ENCODE results near the gene PNRC1. TPM values are rescaled to one million over a fixed set of nuclear protein-coding genes. Genes with fewer than 3 reads are reported as not detected.

Gene PNRC1
- polyA plus RNA-seq, 1 of the 3 experiments (the other 2 are of a cell fraction), result 7.8 TPM

- peaks cover 62% of the 10 kb centered on the region for H4K20me1 ChIP-seq (ENCODE audit: insufficient read depth)
- H3F3A ChIP-seq (replicated peaks; ENCODE audit: insufficient read depth), result peaks cover 7% of the 10 kb centered on the region
- peaks cover 22 to 35% of the 10 kb centered on the region in 2 experiments for H3K36me3 ChIP-seq (replicated peaks in 1 of 2; ENCODE audit: control insufficient read depth in 1 of 2, insufficient read depth in 2 of 2, low read length in 1 of 2)
- TF ChIP-seq, protein P1, sequence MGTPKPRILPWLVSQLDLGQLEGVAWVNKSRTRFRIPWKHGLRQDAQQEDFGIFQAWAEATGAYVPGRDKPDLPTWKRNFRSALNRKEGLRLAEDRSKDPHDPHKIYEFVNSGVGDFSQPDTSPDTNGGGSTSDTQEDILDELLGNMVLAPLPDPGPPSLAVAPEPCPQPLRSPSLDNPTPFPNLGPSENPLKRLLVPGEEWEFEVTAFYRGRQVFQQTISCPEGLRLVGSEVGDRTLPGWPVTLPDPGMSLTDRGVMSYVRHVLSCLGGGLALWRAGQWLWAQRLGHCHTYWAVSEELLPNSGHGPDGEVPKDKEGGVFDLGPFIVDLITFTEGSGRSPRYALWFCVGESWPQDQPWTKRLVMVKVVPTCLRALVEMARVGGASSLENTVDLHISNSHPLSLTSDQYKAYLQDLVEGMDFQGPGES (IDR thresholded peaks at IDR 0.05; ENCODE audit: low read depth, low read length), result no peak
- TF ChIP-seq SIN3A (IDR thresholded peaks at IDR 0.05; ENCODE audit: borderline replicate concordance, low read depth, low read length), result no peak
- no peak for TF ChIP-seq FOXJ3 (CRISPR knock-in tag; IDR thresholded peaks at IDR 0.05)
- TF ChIP-seq EP300 (IDR thresholded peaks at IDR 0.05; ENCODE audit: borderline replicate concordance in 1 of 2, low read depth in 1 of 2, low read length in 1 of 2), result no peak
- no peak for DNase-seq
- H3K4me1 ChIP-seq (ENCODE audit: control insufficient read depth in 1 of 2, insufficient read depth in 2 of 2, low read depth in 1 of 2, low read length in 1 of 2), result peaks cover 4 to 18% of the 10 kb centered on the region in 2 experiments; a peak in 2 of 4 replicates
- peaks cover 50% of the 10 kb centered on the region for H3K79me2 ChIP-seq (ENCODE audit: insufficient read depth)
- no peaks in the 10 kb centered on the region for H3K27me3 ChIP-seq (ENCODE audit: insufficient read depth)
- no peaks in the 10 kb centered on the region for H3K9me2 ChIP-seq
- H3K4me3 ChIP-seq (ENCODE audit: low read depth in 2 of 2, low read length in 1 of 2), result no peak overlapping the region
- WGBS (ENCODE audit: low lambda C conversion rate), result 97% methylated on average over 12 of the region's 12 CpGs
- H3K27ac ChIP-seq (ENCODE audit: low read depth in 2 of 2, low read length in 1 of 2), result no peak overlapping the region
- no peak overlapping the region for H3K9ac ChIP-seq
- ChIA-PET CTCF (interaction anchor here (1.0 to 8.8 kb wide), 3 partner anchors 13 to 103 kb away, joined by 3 to 53 read pairs (median 5); partner anchors contain the start of gene SRSF12), POLR2A (interaction anchor here (0.8 kb wide), 1 partner anchor 32 kb away, joined by 3 read pairs; no protein-coding TSS in a partner anchor)
- no peak overlapping the region for H3K4me2 ChIP-seq
- no peaks in the 10 kb centered on the region for H3K9me3 ChIP-seq
- no peak overlapping the region for H2AFZ ChIP-seq (ENCODE audit: low read depth)
These were observed 5.1 kb downstream of the PNRC1 start for GRCh38 chr6:89085409-89086205.

DNA sequence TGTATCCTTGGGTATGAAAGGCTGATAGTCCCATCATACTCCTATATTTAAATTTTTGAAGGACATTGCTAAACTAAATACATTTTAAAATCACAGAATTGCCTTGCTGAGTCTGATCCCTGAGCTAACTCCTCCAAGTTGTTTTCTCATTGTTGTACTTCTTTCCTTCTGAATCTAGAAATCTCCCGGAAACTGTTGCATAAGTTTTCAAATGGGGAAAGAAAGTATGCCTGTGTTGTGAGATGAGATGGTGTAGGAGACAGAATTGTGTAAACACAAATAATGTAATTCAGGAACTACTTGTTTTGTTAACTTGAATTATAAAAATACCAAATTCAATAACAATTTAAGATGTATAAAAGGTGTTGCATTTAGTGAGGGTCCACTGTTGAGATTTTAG lies 7.3 kb downstream of the PNRC1 start:
- no peak for TF ChIP-seq JUND (IDR thresholded peaks at IDR 0.05)
- no peak for TF ChIP-seq FOXJ3 (CRISPR knock-in tag; IDR thresholded peaks at IDR 0.05)
- TF ChIP-seq FOXM1 (IDR thresholded peaks at IDR 0.05; ENCODE audit: low read depth), result no peak
- no peak for TF ChIP-seq CHD2 (IDR thresholded peaks at IDR 0.05; ENCODE audit: low read length, partially characterized antibody)
- no peak for TF ChIP-seq RXRA (IDR thresholded peaks at IDR 0.05; ENCODE audit: borderline replicate concordance, low read depth)
- no peak for TF ChIP-seq MEF2A (IDR thresholded peaks at IDR 0.05; ENCODE audit: borderline replicate concordance, low read depth)
- TF ChIP-seq, protein P2, sequence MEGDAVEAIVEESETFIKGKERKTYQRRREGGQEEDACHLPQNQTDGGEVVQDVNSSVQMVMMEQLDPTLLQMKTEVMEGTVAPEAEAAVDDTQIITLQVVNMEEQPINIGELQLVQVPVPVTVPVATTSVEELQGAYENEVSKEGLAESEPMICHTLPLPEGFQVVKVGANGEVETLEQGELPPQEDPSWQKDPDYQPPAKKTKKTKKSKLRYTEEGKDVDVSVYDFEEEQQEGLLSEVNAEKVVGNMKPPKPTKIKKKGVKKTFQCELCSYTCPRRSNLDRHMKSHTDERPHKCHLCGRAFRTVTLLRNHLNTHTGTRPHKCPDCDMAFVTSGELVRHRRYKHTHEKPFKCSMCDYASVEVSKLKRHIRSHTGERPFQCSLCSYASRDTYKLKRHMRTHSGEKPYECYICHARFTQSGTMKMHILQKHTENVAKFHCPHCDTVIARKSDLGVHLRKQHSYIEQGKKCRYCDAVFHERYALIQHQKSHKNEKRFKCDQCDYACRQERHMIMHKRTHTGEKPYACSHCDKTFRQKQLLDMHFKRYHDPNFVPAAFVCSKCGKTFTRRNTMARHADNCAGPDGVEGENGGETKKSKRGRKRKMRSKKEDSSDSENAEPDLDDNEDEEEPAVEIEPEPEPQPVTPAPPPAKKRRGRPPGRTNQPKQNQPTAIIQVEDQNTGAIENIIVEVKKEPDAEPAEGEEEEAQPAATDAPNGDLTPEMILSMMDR (IDR thresholded peaks at IDR 0.05), result no peak
- TF ChIP-seq EP300 (IDR thresholded peaks at IDR 0.05; ENCODE audit: borderline replicate concordance in 1 of 2, low read depth in 1 of 2, low read length in 1 of 2), result no peak
- TF ChIP-seq, protein P3, sequence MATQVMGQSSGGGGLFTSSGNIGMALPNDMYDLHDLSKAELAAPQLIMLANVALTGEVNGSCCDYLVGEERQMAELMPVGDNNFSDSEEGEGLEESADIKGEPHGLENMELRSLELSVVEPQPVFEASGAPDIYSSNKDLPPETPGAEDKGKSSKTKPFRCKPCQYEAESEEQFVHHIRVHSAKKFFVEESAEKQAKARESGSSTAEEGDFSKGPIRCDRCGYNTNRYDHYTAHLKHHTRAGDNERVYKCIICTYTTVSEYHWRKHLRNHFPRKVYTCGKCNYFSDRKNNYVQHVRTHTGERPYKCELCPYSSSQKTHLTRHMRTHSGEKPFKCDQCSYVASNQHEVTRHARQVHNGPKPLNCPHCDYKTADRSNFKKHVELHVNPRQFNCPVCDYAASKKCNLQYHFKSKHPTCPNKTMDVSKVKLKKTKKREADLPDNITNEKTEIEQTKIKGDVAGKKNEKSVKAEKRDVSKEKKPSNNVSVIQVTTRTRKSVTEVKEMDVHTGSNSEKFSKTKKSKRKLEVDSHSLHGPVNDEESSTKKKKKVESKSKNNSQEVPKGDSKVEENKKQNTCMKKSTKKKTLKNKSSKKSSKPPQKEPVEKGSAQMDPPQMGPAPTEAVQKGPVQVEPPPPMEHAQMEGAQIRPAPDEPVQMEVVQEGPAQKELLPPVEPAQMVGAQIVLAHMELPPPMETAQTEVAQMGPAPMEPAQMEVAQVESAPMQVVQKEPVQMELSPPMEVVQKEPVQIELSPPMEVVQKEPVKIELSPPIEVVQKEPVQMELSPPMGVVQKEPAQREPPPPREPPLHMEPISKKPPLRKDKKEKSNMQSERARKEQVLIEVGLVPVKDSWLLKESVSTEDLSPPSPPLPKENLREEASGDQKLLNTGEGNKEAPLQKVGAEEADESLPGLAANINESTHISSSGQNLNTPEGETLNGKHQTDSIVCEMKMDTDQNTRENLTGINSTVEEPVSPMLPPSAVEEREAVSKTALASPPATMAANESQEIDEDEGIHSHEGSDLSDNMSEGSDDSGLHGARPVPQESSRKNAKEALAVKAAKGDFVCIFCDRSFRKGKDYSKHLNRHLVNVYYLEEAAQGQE (IDR thresholded peaks at IDR 0.05; ENCODE audit: low read depth, low read length), result no peak
- no peak for TF ChIP-seq RFX5 (IDR thresholded peaks at IDR 0.05; ENCODE audit: low read length)
- TF ChIP-seq PBX3 (IDR thresholded peaks at IDR 0.05), result no peak
- no peak for TF ChIP-seq FOSL2 (IDR thresholded peaks at IDR 0.05; ENCODE audit: borderline replicate concordance, low read depth)
- TF ChIP-seq MXI1 (IDR thresholded peaks at IDR 0.05; ENCODE audit: low read depth, low read length), result no peak
- no peak for TF ChIP-seq YY1 (IDR thresholded peaks at IDR 0.05; ENCODE audit: low read depth)
- no peak for TF ChIP-seq MAX (IDR thresholded peaks at IDR 0.05; ENCODE audit: low read depth)
- TF ChIP-seq NRF1 (IDR thresholded peaks at IDR 0.05; ENCODE audit: low read depth, low read length), result no peak
- no peak overlapping the region for H3K9ac ChIP-seq
- no peak overlapping the region for H3K4me3 ChIP-seq (ENCODE audit: low read depth in 2 of 2, low read length in 1 of 2)

More for the DNA sequence above, 7.3 kb downstream of the PNRC1 start:
- Histone ChIP-seq H3K36me3 (replicated peaks in 1 of 2; ENCODE audit: control insufficient read depth in 1 of 2, insufficient read depth in 2 of 2, low read length in 1 of 2) (peaks cover 22 to 35% of the 10 kb centered on the region in 2 experiments), H3K79me2 (ENCODE audit: insufficient read depth) (peaks cover 31% of the 10 kb centered on the region), H2AFZ (ENCODE audit: low read depth) (no peak overlapping the region), H3K4me1 (ENCODE audit: control insufficient read depth in 1 of 2, insufficient read depth in 2 of 2, low read depth in 1 of 2, low read length in 1 of 2) (peaks cover 2 to 18% of the 10 kb centered on the region in 2 experiments; a peak in 2 of 4 replicates), H3K4me2 (no peak overlapping the region), H4K20me1 (ENCODE audit: insufficient read depth) (peaks cover 49% of the 10 kb centered on the region), H3K27ac (ENCODE audit: low read depth in 2 of 2, low read length in 1 of 2) (no peak overlapping the region), H3K27me3 (ENCODE audit: insufficient read depth) (no peaks in the 10 kb centered on the region), H3K9me3 (no peaks in the 10 kb centered on the region), H3K9me2 (no peaks in the 10 kb centered on the region), H3F3A (replicated peaks; ENCODE audit: insufficient read depth) (peaks cover 7% of the 10 kb centered on the region)
- no peak for DNase-seq
- WGBS (ENCODE audit: low lambda C conversion rate), result 100% methylated on average over 1 of the region's 1 CpG
- ChIA-PET CTCF (interaction anchor here (1.3 kb wide), 1 partner anchor 105 kb away, joined by 4 read pairs; no protein-coding TSS in a partner anchor), POLR2A (interaction anchor here (0.6 kb wide), 1 partner anchor 29 kb away, joined by 3 read pairs; no protein-coding TSS in a partner anchor)
